GDM1 (cell line): ENCODE results near the gene DIAPH2.

Experiments used
- DNase-seq: peaks from one replicate; lab custom pipeline; 2025; lab: John Stamatoyannopoulos, UW

DIAPH2 gene

DNA sequence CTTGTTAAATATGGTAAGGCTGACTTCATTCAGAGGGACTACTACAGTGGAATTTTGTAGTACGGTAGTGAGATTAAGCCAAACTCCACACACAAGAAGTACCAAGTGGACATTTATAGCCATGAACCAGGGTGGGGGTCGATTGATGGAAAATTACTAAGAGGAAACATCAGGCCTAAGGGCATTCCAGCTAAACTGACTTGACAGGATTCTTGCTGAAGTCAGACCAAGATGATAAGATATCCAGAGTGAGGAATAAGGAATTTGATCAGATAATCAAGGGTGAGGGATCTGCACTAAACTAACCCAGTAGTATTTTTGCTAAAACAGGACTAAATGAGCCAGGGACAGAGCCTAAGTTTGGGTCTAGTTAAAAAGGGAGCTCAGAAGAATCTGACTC, 796.6 kb downstream of the DIAPH2 start:
- DNase-seq = no peak

GRCh38 chrX:97482666-97483300, 798.1 kb downstream of the DIAPH2 start:
- no peak for DNase-seq

DNA sequence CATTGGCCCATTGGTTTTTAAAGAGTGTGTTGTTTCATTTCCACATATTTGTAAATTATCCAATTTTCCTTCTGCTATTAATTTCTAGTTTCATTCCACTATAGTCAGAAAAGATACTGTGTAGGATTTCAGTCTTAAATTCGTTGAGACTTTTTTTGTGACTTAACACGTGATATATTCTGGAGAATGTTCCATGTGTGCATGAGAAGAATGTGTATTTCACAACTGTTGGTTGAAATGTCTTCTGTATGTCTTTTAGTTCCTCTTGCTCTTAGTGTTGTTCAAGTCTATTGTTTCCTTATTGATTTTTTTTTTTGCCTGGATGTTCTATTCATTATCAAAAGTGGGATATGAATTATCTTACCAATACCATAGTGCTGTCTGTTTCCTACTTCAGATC, 806.0 kb downstream of the DIAPH2 start:
- no peak for DNase-seq

- no peak for DNase-seq
Observed at GRCh38 chrX:97494756-97495372, 810.2 kb downstream of the DIAPH2 start.

DNA sequence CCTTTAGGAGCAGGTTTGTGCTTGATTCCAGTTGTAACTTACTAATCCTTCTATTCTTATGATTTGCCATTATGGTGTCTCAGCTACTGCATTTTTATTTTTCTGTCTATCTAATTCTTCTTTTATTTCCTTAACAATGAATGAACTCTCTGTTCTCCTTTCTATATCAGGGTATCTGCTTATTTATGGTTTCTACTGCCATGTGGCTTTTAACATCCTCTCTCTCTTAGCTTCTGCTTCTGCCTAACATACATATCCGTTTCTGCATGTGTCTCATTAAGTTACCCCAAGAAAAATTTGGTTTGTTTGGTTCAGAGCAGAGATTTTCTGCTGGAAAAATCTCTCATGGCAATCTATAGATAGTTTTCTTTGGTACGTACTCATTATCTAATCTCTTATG, 813.5 kb downstream of the DIAPH2 start:
- DNase-seq = no peak

DNA sequence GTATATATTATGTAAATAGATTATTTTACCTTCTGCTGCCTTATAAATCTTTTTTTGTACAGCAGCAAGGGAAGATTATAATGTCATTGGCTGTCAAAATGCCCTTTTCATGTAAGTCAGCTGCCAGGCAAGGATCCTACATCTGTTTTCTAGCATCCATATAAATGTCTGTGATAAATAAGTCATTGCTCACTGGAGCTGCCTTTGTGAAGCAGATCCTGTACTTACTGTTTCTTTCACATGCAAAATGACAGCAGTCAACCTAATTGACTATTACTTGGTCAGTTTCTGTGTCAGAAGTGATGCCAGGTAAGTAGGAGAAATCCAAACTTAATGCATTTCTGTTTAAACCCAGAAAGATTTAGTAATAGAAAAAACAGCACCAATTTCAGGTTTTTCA, 819.8 kb downstream of the DIAPH2 start:
- DNase-seq = no peak

- DNase-seq = no peak
Observed at GRCh38 chrX:97517763-97518162, 833.1 kb downstream of the DIAPH2 start.

DNA sequence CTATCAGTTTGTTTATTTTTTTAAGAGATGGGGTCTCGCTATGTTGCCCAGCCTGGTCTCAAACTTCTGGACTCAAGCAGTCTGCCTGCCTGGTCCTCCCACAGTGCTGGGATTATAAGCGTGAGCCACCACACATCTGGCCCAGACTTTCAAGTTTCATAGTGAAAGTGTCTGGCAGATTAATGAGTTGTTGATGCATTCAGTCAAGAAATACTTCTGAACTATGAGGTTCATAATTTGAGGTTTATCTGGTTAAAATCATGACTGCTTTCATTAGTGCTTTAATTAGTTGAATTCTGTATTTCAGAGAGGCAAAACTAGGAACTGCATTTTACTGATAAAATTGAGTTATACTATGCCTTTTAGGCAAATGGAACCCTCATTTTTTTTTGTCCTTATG, 837.7 kb downstream of the DIAPH2 start:
- no peak for DNase-seq

DNA sequence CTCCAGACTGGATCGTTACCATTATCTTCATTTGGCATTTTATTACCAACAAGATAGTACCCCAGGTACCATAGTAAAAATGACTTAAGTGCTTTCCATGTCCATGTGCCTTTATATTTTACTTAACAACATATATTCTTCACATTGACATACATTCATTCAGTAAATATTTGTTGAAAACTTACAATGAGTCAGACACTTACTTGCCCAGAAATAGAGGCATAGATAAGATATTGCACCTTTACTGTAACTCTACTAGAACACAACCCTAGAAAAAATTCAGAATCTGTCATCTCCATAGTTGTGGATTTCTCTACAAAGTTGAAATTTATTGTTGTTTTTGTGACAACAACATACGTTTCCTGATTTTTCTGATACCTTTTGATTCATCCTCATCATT, 839.7 kb downstream of the DIAPH2 start:
- DNase-seq = no peak

DNA sequence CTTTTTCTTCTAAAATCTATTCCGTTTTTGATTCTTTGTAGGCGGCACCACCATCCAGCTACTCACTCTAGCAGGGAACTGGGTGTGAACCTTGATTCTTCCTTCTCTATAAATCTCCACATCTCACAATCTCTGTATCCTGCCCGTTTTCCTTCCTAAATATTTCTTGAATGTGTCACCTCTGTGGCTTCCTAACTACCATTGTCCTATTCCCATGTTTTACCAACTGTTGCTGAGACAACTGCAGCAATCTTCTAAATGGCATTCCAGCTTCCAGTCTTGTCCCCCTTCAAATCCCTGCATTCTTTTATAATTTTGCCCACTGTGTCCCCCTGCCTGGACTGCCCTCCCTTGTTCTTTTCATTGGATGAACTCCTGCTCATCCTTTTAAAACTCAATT, 840.4 kb downstream of the DIAPH2 start:
- DNase-seq = no peak

GRCh38 chrX:97525981-97526380, 841.3 kb downstream of the DIAPH2 start:
- no peak for DNase-seq

- DNase-seq = no peak
Observed at GRCh38 chrX:97527725-97528124, 843.1 kb downstream of the DIAPH2 start.

GRCh38 chrX:97529536-97530200, 845.0 kb downstream of the DIAPH2 start:
- DNase-seq = no peak

GRCh38 chrX:97531825-97532224, 847.2 kb downstream of the DIAPH2 start:
- DNase-seq = no peak

GRCh38 chrX:97538745-97539144, 854.1 kb downstream of the DIAPH2 start:
- no peak for DNase-seq

- no peak for DNase-seq
Observed at GRCh38 chrX:97539970-97540519, 855.4 kb downstream of the DIAPH2 start.

- no peak for DNase-seq
Observed at GRCh38 chrX:97547877-97548578, 863.4 kb downstream of the DIAPH2 start.

GRCh38 chrX:97551821-97552220, 867.2 kb downstream of the DIAPH2 start:
- no peak for DNase-seq

- no peak for DNase-seq
Observed at GRCh38 chrX:97553833-97554232, 869.2 kb downstream of the DIAPH2 start.

DNA sequence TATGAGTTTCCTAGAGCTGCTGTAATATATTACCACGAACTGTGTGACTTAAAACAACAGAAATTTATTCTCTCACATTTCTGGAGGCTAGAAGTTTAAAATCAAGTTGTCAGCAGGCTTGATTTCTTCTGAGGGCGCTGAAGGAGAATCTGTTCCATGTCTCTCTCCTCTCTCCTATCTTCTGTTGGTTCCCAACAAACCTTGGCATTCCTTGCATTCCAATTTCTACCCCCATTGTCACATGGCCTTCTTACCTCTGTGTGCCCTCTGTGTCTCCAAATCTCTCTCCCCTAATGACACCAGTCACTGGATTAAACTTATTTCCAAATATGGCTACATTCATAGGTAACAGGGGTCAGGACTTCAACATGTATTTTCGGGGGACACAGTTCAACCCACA, 871.7 kb downstream of the DIAPH2 start:
- DNase-seq = no peak

DNA sequence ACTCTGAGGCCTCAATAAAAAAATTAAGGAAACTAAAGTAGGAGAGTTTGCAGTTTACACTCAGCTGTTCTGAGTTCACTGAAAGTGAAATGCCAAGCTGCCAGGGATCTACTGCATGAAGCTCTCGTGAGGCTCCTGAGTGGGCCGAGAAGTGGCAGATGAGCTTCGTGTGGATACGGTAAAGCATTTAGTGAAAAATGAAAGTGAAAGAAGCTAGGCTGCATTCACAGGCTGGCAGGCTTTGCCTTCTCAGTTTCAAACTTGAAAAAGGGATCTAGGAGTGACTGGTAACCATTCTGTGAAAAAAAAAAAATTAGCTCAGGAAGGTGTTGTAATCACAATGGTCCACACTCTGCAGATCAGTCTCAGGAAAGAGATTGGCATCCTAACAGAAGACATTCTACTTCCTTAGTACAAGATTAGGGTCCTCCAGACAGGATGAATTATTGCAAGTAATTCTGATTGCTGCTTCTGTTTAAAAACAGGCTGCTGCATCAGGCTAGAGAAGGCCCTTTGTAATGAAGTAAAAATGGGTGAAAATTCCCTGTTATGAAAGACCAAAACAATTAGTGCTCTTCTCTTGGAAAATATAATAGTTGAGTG, 879.0 kb downstream of the DIAPH2 start:
- peak; percentile 69 for DNase-seq

DNA sequence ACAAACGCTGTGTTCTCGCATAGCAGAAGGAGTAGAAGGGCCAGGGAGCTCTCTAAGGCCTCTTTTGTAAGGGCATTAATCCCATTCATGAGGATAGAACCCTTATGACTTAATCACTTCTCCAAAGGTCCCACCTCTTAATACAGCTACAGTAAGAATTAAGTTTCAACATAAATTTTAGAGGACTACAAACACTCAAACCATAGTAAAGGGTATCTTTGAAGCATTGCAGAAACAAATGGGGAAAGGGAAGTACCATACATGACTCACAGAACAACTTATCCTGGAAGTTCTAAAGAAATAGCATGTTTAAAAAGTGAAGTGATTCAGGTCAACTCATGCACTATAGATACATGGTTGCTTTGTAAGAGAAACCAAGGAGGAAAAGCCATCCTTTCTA, 879.9 kb downstream of the DIAPH2 start:
- DNase-seq = no peak
